HG03565 (cell line): ENCODE measurements around the gene HIF1AN.
"Not testable (repeated sequence)": the region's sequence is repeated elsewhere in the genome, so short reads cannot be mapped to it uniquely, and the experiment has no call there.

Experiments
- ATAC-seq: cut with Tn5 transposase; IDR thresholded peaks from one replicate; pipeline ENCODE4 v1.9.1; 2021; ENCODE audit warnings: mild to moderate bottlenecking, moderate library complexity; ENCODE audit not compliant: unreplicated experiment

HIF1AN gene

GRCh38 chr10:100565206-100565985, 29.7 kb downstream of the HIF1AN start:
- no peak for ATAC-seq

GRCh38 chr10:100566561-100566960, 30.8 kb downstream of the HIF1AN start:
- ATAC-seq = no peak

GRCh38 chr10:100567249-100567648, 31.5 kb downstream of the HIF1AN start:
- ATAC-seq = no peak

GRCh38 chr10:100567826-100568225, 32.1 kb downstream of the HIF1AN start:
- ATAC-seq = no peak

- ATAC-seq = no peak
These were observed 33.2 kb downstream of the HIF1AN start for GRCh38 chr10:100568912-100569311.

GRCh38 chr10:100569687-100570481, 34.1 kb downstream of the HIF1AN start:
- ATAC-seq = no peak

GRCh38 chr10:100570506-100570905, 34.8 kb downstream of the HIF1AN start:
- ATAC-seq = no peak

- no peak for ATAC-seq
These were observed 35.5 kb downstream of the HIF1AN start for GRCh38 chr10:100571084-100571856.

- not testable (repeated sequence) for ATAC-seq
These were observed 39.4 kb downstream of the HIF1AN start for GRCh38 chr10:100575146-100575545.

GRCh38 chr10:100575585-100576281, 40.0 kb downstream of the HIF1AN start:
- ATAC-seq = no peak

GRCh38 chr10:100576282-100576635, 40.5 kb downstream of the HIF1AN start:
- ATAC-seq = no peak

- no peak for ATAC-seq
These were observed 43.7 kb downstream of the HIF1AN start for GRCh38 chr10:100579261-100580090.

GRCh38 chr10:100586959-100587358, 51.2 kb downstream of the HIF1AN start:
- no peak for ATAC-seq

- no peak for ATAC-seq
These were observed 62.4 kb downstream of the HIF1AN start for GRCh38 chr10:100598166-100598565.

- no peak for ATAC-seq
These were observed 64.5 kb downstream of the HIF1AN start for GRCh38 chr10:100600218-100600617.

- ATAC-seq = no peak
These were observed 71.7 kb downstream of the HIF1AN start for GRCh38 chr10:100607439-100607838.
